IPS-20b (cell line): ENCODE measurements around the gene WDR4.
"Not testable (repeated sequence)": the region's sequence is repeated elsewhere in the genome, so short reads cannot be mapped to it uniquely, and the experiment has no call there.

Source experiments
- H3K27ac ChIP-seq: one replicate; pipeline ENCODE4 v1.5.1; 2013; ENCODE audit warnings: low read length
- H3K27me3 ChIP-seq: 2 replicates; pipeline ENCODE4 v1.6.1; 2013; ENCODE audit warnings: mild to moderate bottlenecking, low read length, inconsistent platforms; ENCODE audit not compliant: insufficient read depth
- H3K36me3 ChIP-seq: 2 replicates; pipeline ENCODE4 v1.6.1; 2013; ENCODE audit warnings: low read depth, mild to moderate bottlenecking, inconsistent platforms, low read length, moderate library complexity; ENCODE audit not compliant: insufficient read depth
- H3K4me1 ChIP-seq: 2 replicates; pipeline ENCODE4 v1.6.1; 2013; ENCODE audit warnings: mild to moderate bottlenecking, control low read depth, inconsistent platforms, low read length, moderate library complexity; ENCODE audit not compliant: insufficient read depth
- H3K4me3 ChIP-seq: 2 replicates; pipeline ENCODE4 v1.5.1; 2013; ENCODE audit warnings: mild to moderate bottlenecking, low read length, inconsistent platforms
- H3K9ac ChIP-seq: 2 replicates; pipeline ENCODE4 v1.6.1; 2013; ENCODE audit warnings: low read depth, mild to moderate bottlenecking, inconsistent platforms, low read length, moderate library complexity
- H3K9me3 ChIP-seq: 2 replicates; pipeline ENCODE4 v1.6.1; 2013; ENCODE audit warnings: mild to moderate bottlenecking, low read depth, low read length, inconsistent platforms; ENCODE audit not compliant: insufficient read depth

The WDR4 gene

GRCh38 chr21:42818328-42818749, 61.0 kb downstream of the WDR4 start:
- Histone ChIP-seq H3K27ac (no peak overlapping the region), H3K9me3 (peaks cover 28% of the 10 kb centered on the region), H3K27me3 (peaks cover 11% of the 10 kb centered on the region; the same call in 1 of the 2 replicates), H3K4me3 (no peak overlapping the region), H3K9ac (no peak overlapping the region), H3K36me3 (no peaks in the 10 kb centered on the region), H3K4me1 (no peaks in the 10 kb centered on the region)

- Histone ChIP-seq H3K9me3 (peaks cover 28% of the 10 kb centered on the region), H3K36me3 (no peaks in the 10 kb centered on the region)
Measured at GRCh38 chr21:42815217-42815616, 64.1 kb downstream of the WDR4 start.

GRCh38 chr21:42812528-42813241, 66.7 kb downstream of the WDR4 start:
- not testable (repeated sequence) for H3K4me3 ChIP-seq, H3K27ac ChIP-seq, H3K27me3 ChIP-seq, H3K9ac ChIP-seq, H3K36me3 ChIP-seq, H3K4me1 ChIP-seq
- peaks cover 28% of the 10 kb centered on the region for H3K9me3 ChIP-seq

More at GRCh38 chr21:42815217-42815616, 64.1 kb downstream of the WDR4 start:
- H3K4me3 ChIP-seq = no peak overlapping the region
- no peaks in the 10 kb centered on the region for H3K4me1 ChIP-seq
- no peak overlapping the region for H3K27ac ChIP-seq
- H3K9ac ChIP-seq = no peak overlapping the region
- H3K27me3 ChIP-seq = no peaks in the 10 kb centered on the region

GRCh38 chr21:42811960-42812359, 67.4 kb downstream of the WDR4 start:
- Histone ChIP-seq H3K4me1 (peaks cover 11% of the 10 kb centered on the region), H3K4me3 (no peak overlapping the region), H3K9me3 (peaks cover 28% of the 10 kb centered on the region), H3K36me3 (no peaks in the 10 kb centered on the region), H3K27ac (no peak overlapping the region), H3K27me3 (no peaks in the 10 kb centered on the region), H3K9ac (no peak overlapping the region)

- no peak overlapping the region for H3K27ac ChIP-seq
- H3K27me3 ChIP-seq = no peaks in the 10 kb centered on the region
- peaks cover 18% of the 10 kb centered on the region for H3K4me1 ChIP-seq
- H3K9me3 ChIP-seq = peaks cover 13% of the 10 kb centered on the region
- no peak overlapping the region for H3K9ac ChIP-seq
- no peak overlapping the region for H3K4me3 ChIP-seq
- H3K36me3 ChIP-seq = no peaks in the 10 kb centered on the region
Measured at GRCh38 chr21:42809577-42810475, 69.5 kb downstream of the WDR4 start.

- H3K9me3 ChIP-seq = peaks cover 6% of the 10 kb centered on the region
- H3K4me1 ChIP-seq = peaks cover 18% of the 10 kb centered on the region
- H3K27me3 ChIP-seq = no peaks in the 10 kb centered on the region
- no peak overlapping the region for H3K9ac ChIP-seq
- H3K4me3 ChIP-seq = no peak overlapping the region
- no peak overlapping the region for H3K27ac ChIP-seq
- H3K36me3 ChIP-seq = no peaks in the 10 kb centered on the region
Measured at GRCh38 chr21:42809171-42809570, 70.2 kb downstream of the WDR4 start.

GRCh38 chr21:42807938-42808613, 71.3 kb downstream of the WDR4 start:
- no peaks in the 10 kb centered on the region for H3K9me3 ChIP-seq
- H3K36me3 ChIP-seq = no peaks in the 10 kb centered on the region
- no peak overlapping the region for H3K9ac ChIP-seq
- H3K4me1 ChIP-seq = peaks cover 18% of the 10 kb centered on the region
- no peak overlapping the region for H3K27ac ChIP-seq
- H3K4me3 ChIP-seq = no peak overlapping the region
- no peaks in the 10 kb centered on the region for H3K27me3 ChIP-seq

- peak overlapping the region; percentile 23; the same call in 1 of the 2 replicates for H3K9ac ChIP-seq
- H3K9me3 ChIP-seq, H3K27me3 ChIP-seq, H3K4me3 ChIP-seq, H3K27ac ChIP-seq, H3K36me3 ChIP-seq: not testable (repeated sequence)
- H3K4me1 ChIP-seq = peaks cover 18% of the 10 kb centered on the region
Measured at GRCh38 chr21:42807293-42807895, 71.9 kb downstream of the WDR4 start.

- no peak overlapping the region for H3K4me3 ChIP-seq
- H3K27ac ChIP-seq = no peak overlapping the region
- peaks cover 18% of the 10 kb centered on the region for H3K4me1 ChIP-seq
- no peaks in the 10 kb centered on the region for H3K36me3 ChIP-seq
- peak overlapping the region; percentile 23; the same call in 1 of the 2 replicates for H3K9ac ChIP-seq
- no peaks in the 10 kb centered on the region for H3K27me3 ChIP-seq
- no peaks in the 10 kb centered on the region for H3K9me3 ChIP-seq
Measured at GRCh38 chr21:42806509-42807140, 72.7 kb downstream of the WDR4 start.

GRCh38 chr21:42801616-42802015, 77.7 kb downstream of the WDR4 start:
- H3K27me3 ChIP-seq, H3K36me3 ChIP-seq, H3K9me3 ChIP-seq, H3K9ac ChIP-seq, H3K4me3 ChIP-seq, H3K4me1 ChIP-seq, H3K27ac ChIP-seq: not testable (repeated sequence)

GRCh38 chr21:42799948-42800347, 79.4 kb downstream of the WDR4 start:
- no peak overlapping the region for H3K9ac ChIP-seq
- H3K27ac ChIP-seq = no peak overlapping the region
- H3K27me3 ChIP-seq = no peaks in the 10 kb centered on the region
- H3K9me3 ChIP-seq = no peaks in the 10 kb centered on the region
- no peak overlapping the region for H3K4me3 ChIP-seq
- no peaks in the 10 kb centered on the region for H3K36me3 ChIP-seq
- H3K4me1 ChIP-seq = peaks cover 5% of the 10 kb centered on the region; the same call in 1 of the 2 replicates
